HG02943 (cell line): ENCODE measurements around the gene SHROOM2.
"Not testable (repeated sequence)": the region's sequence is repeated elsewhere in the genome, so short reads cannot be mapped to it uniquely, and the experiment has no call there.

ENCODE experiments used
- ATAC-seq: cut with Tn5 transposase; IDR thresholded peaks from one replicate; pipeline ENCODE4 v1.9.1; 2021; ENCODE audit warnings: mild to moderate bottlenecking, low read depth, moderate library complexity; ENCODE audit not compliant: unreplicated experiment

Gene SHROOM2

GRCh38 chrX:9785944-9786797 lies at the start of gene SHROOM2:
Gene SHROOM2, plus strand, starts transcription at chrX:9786429. Its CDS starts 117 bp downstream, at chrX:9786546.
- no peak for ATAC-seq

- no peak for ATAC-seq
Measured at GRCh38 chrX:9737363-9737762, 48.9 kb upstream of the SHROOM2 start.

- no peak for ATAC-seq
Measured at GRCh38 chrX:9738151-9738550, 48.1 kb upstream of the SHROOM2 start.

- ATAC-seq: no peak
Measured at GRCh38 chrX:9739130-9739529, 47.1 kb upstream of the SHROOM2 start.

GRCh38 chrX:9745417-9746115 lies 40.7 kb upstream of the SHROOM2 start:
- ATAC-seq: no peak

GRCh38 chrX:9746148-9746888 lies 39.9 kb upstream of the SHROOM2 start:
- ATAC-seq: no peak

GRCh38 chrX:9747644-9748043 lies 38.6 kb upstream of the SHROOM2 start:
- ATAC-seq: no peak

GRCh38 chrX:9749146-9749692 lies 37.0 kb upstream of the SHROOM2 start:
- no peak for ATAC-seq

- no peak for ATAC-seq
Measured at GRCh38 chrX:9757366-9757765, 28.9 kb upstream of the SHROOM2 start.

- no peak for ATAC-seq
Measured at GRCh38 chrX:9758021-9758638, 28.1 kb upstream of the SHROOM2 start.

GRCh38 chrX:9759337-9759736 lies 26.9 kb upstream of the SHROOM2 start:
- no peak for ATAC-seq

- no peak for ATAC-seq
Measured at GRCh38 chrX:9765072-9765736, 21.0 kb upstream of the SHROOM2 start.

GRCh38 chrX:9765737-9766097 lies 20.5 kb upstream of the SHROOM2 start, which contains the start of gene GPR143:
Gene GPR143, minus strand, starts transcription at chrX:9765847. Its CDS starts 30 bp downstream, at chrX:9765817.
- ATAC-seq: no peak

GRCh38 chrX:9767375-9767774 lies 18.9 kb upstream of the SHROOM2 start:
- ATAC-seq: no peak

GRCh38 chrX:9768321-9768839 lies 17.8 kb upstream of the SHROOM2 start:
- not testable (repeated sequence) for ATAC-seq

- no peak for ATAC-seq
Measured at GRCh38 chrX:9770319-9770718, 15.9 kb upstream of the SHROOM2 start.

- no peak for ATAC-seq
Measured at GRCh38 chrX:9772943-9773342, 13.3 kb upstream of the SHROOM2 start.

- no peak for ATAC-seq
Measured at GRCh38 chrX:9775930-9776329, 10.3 kb upstream of the SHROOM2 start.

- ATAC-seq: no peak
Measured at GRCh38 chrX:9781941-9782340, 4.3 kb upstream of the SHROOM2 start.

GRCh38 chrX:9784332-9784731 lies 1.9 kb upstream of the SHROOM2 start:
- no peak for ATAC-seq
